MM.1S (cell line): ENCODE data around the gene FBXL7.

Source experiments
- EZH2 ChIP-seq: fragments of 300-600 bp; sonication (generic); optimal IDR thresholded peaks from 2 replicates; pipeline ENCODE3; 2017; ENCODE audit warnings: low read depth, mild to moderate bottlenecking, antibody characterized with exemption, low read length, mixed read lengths
- EZH2phosphoT487 ChIP-seq: fragments of 300-600 bp; sonication (generic); IDR thresholded peaks from 2 replicates; pipeline ENCODE4 v1.6.1; 2018; ENCODE audit warnings: antibody characterized with exemption, low read length
- TF ChIP-seq, protein P1 (sequence below): fragments of 300-600 bp; sonication (generic); IDR thresholded peaks from 2 replicates; pipeline ENCODE4 v1.5.1; 2016; ENCODE audit warnings: antibody characterized with exemption, low read length, mixed read lengths

DNA sequence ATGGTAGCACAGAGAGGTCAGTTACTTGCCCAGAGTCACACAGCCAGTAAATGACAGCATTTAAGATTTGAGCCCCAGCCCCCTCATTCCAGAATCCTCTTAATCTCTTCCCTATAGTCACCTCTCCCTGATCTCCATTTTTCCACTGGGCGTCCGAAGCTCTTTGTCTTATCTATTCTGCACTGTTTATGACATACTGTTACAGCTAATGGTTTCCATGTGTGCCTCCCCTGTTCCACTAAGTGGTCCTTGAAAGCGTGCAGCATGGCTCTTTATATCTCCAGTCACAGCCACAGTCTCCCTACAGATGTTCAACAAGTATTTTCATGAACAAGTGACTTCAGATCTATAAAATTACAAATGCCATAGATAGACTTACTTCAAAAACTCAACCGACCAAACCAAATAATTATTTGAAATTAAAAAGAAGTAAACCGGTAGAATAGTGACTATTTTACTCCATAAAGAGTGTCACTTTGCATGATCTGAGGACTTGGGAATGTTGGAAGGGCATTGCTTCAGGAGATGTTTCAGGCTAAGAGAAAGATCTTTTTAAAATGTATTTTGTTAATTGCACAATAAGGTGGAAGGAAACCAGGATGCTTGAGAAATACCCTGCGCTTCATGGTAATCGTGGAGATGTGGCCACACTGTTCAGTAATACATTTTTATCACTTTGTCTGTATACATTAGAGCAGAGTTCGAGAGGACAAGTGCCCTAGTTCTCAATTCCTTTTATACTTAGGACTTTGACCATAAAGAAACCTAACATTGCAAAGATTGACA is 237.2 kb downstream of the FBXL7 start:
- TF ChIP-seq EZH2phosphoT487 (no peak), EZH2 (no peak)
- TF ChIP-seq, protein P1, sequence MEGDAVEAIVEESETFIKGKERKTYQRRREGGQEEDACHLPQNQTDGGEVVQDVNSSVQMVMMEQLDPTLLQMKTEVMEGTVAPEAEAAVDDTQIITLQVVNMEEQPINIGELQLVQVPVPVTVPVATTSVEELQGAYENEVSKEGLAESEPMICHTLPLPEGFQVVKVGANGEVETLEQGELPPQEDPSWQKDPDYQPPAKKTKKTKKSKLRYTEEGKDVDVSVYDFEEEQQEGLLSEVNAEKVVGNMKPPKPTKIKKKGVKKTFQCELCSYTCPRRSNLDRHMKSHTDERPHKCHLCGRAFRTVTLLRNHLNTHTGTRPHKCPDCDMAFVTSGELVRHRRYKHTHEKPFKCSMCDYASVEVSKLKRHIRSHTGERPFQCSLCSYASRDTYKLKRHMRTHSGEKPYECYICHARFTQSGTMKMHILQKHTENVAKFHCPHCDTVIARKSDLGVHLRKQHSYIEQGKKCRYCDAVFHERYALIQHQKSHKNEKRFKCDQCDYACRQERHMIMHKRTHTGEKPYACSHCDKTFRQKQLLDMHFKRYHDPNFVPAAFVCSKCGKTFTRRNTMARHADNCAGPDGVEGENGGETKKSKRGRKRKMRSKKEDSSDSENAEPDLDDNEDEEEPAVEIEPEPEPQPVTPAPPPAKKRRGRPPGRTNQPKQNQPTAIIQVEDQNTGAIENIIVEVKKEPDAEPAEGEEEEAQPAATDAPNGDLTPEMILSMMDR, result no peak
